ENCODE measurements around the gene ARID3A.

GRCh38 chr19:1004204-1004802 is 78.5 kb downstream of the ARID3A start:
- TF ChIP-seq, protein P1, sequence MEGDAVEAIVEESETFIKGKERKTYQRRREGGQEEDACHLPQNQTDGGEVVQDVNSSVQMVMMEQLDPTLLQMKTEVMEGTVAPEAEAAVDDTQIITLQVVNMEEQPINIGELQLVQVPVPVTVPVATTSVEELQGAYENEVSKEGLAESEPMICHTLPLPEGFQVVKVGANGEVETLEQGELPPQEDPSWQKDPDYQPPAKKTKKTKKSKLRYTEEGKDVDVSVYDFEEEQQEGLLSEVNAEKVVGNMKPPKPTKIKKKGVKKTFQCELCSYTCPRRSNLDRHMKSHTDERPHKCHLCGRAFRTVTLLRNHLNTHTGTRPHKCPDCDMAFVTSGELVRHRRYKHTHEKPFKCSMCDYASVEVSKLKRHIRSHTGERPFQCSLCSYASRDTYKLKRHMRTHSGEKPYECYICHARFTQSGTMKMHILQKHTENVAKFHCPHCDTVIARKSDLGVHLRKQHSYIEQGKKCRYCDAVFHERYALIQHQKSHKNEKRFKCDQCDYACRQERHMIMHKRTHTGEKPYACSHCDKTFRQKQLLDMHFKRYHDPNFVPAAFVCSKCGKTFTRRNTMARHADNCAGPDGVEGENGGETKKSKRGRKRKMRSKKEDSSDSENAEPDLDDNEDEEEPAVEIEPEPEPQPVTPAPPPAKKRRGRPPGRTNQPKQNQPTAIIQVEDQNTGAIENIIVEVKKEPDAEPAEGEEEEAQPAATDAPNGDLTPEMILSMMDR (IDR thresholded peaks at IDR 0.05) = no peak
- TF ChIP-seq POLR2A (IDR thresholded peaks at IDR 0.05) = no peak
